Loucy (cell line): ENCODE data around the gene FANCL.

ENCODE experiments used
- EZH2phosphoT487 ChIP-seq: fragments of 200-600 bp; IDR thresholded peaks from 2 replicates; pipeline ENCODE4 v1.6.1; 2018; ENCODE audit warnings: antibody characterized with exemption, mild to moderate bottlenecking, moderate library complexity, borderline replicate concordance
- TF ChIP-seq, protein P1 (sequence below): fragments of 200-600 bp; sonication (generic); conservative IDR thresholded peaks from 2 replicates; pipeline ENCODE4 v1.5.1; 2014; ENCODE audit warnings: mild to moderate bottlenecking, antibody characterized with exemption, low read length

DNA sequence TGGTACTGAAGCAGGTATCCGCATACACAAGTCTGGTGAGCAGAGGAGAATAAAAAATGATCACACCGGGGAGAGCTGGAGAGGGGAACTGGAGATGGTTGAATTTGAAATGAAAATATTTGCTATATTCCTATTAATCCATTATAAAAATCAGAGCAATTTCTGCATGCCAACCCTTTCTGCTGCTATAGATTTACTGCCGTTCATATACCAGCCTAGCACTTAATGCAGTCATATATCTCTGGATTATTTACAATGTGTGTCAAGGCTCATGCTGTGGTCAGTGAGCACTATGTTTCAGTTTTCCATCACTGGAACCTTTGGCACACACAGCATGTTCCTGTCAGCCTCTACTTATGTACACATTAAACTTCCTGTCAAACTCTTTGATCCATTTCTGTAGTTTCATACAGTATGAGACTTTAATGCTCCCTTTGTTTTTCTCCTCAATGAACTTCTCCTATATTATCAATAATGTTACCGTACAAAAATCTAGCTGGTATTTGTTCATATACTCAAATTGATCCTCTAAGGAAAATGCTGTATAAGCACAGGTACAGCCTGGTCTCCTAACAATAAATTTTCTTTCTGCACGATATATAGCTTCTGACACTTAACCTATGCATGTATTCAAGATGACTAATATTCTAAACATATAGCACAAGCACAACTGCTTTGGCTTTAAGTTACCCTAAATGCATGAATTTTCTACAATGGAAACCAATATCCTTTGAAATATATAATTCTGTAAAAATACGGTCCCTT lies 36.7 kb downstream of the FANCL start:
- TF ChIP-seq, protein P1, sequence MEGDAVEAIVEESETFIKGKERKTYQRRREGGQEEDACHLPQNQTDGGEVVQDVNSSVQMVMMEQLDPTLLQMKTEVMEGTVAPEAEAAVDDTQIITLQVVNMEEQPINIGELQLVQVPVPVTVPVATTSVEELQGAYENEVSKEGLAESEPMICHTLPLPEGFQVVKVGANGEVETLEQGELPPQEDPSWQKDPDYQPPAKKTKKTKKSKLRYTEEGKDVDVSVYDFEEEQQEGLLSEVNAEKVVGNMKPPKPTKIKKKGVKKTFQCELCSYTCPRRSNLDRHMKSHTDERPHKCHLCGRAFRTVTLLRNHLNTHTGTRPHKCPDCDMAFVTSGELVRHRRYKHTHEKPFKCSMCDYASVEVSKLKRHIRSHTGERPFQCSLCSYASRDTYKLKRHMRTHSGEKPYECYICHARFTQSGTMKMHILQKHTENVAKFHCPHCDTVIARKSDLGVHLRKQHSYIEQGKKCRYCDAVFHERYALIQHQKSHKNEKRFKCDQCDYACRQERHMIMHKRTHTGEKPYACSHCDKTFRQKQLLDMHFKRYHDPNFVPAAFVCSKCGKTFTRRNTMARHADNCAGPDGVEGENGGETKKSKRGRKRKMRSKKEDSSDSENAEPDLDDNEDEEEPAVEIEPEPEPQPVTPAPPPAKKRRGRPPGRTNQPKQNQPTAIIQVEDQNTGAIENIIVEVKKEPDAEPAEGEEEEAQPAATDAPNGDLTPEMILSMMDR, result no peak
- TF ChIP-seq EZH2phosphoT487, result no peak
